Measurements from ENCODE around the gene C3orf20. TPM values are rescaled to one million over a fixed set of nuclear protein-coding genes. Genes with fewer than 3 reads are reported as not detected.

The C3orf20 gene
- total and polyA plus RNA-seq, 2 of the 13 experiments (the other 11 are each of a cell fraction or from before 2014, with no cell fraction given): 0.03 to 0.04 TPM

DNA sequence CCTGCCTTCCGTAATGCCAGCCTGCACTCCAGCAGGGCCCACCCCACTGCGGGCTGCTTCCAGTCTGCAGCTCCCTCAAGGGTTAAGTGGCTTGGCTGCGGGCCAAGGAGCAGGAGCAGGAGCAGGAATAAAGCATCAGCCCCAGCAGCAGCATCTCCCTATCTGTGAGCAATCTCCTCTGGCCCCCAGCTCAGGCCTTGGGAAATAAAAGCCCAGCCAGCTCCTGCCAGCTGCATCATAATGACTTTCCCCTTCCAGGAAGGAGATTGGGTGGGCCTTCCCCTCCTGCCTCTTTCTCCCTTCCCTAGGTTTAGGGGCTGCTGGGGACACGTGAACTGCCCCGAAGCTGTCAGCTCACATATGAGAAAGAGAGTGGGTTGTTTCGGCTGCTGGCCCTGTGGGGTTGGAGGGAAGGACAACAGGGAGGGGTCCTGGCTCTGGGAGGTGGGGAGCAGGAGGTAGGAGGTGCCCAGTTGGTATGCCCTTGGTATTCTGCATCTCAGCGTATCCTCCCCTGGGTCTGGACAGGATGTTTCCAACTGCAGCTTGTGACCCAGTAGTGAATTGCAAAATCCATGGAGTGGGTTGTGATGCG is 109.2 kb downstream of the C3orf20 start:
- H2AFZ ChIP-seq (ENCODE audit: low read length): no peak overlapping the region
- DNase-seq (ENCODE audit: low spot score) (no peak), FAIRE-seq (no peak), ATAC-seq (peak; percentile 14; the same call in 1 of the 3 replicates)
- H3K27ac ChIP-seq (ENCODE audit: extremely low read length, insufficient read depth, low read length): no peak overlapping the region
- H3K27me3 ChIP-seq (ENCODE audit: control insufficient read depth in 1 of 2, insufficient read depth in 2 of 2, low read length in 2 of 2): no peaks in the 10 kb centered on the region
- H4K20me1 ChIP-seq (ENCODE audit: insufficient read depth, low read length): no peaks in the 10 kb centered on the region
- 34% methylated on average over 6 of the region's 8 CpGs for WGBS (ENCODE audit: low lambda C conversion rate)
- TF ChIP-seq, protein P1, sequence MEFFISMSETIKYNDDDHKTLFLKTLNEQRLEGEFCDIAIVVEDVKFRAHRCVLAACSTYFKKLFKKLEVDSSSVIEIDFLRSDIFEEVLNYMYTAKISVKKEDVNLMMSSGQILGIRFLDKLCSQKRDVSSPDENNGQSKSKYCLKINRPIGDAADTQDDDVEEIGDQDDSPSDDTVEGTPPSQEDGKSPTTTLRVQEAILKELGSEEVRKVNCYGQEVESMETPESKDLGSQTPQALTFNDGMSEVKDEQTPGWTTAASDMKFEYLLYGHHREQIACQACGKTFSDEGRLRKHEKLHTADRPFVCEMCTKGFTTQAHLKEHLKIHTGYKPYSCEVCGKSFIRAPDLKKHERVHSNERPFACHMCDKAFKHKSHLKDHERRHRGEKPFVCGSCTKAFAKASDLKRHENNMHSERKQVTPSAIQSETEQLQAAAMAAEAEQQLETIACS (CRISPR knock-in tag; IDR thresholded peaks at IDR 0.05): no peak
- TF ChIP-seq MTA1 (CRISPR knock-in tag; IDR thresholded peaks at IDR 0.05; ENCODE audit: borderline replicate concordance) (0 out of 2 replicates have a peak, but pooled peaks have one; percentile 59), ZNF652 (CRISPR knock-in tag; IDR thresholded peaks at IDR 0.05; ENCODE audit: borderline replicate concordance, low read depth) (peak; percentile 90), KMT2A (CRISPR knock-in tag; IDR thresholded peaks at IDR 0.05) (no peak), ZNF430 (CRISPR knock-in tag; IDR thresholded peaks at IDR 0.05) (0 out of 2 replicates have a peak, but pooled peaks have one; percentile 38), PAX8 (CRISPR knock-in tag; IDR thresholded peaks at IDR 0.05; ENCODE audit: borderline replicate concordance) (0 out of 2 replicates have a peak, but pooled peaks have one; percentile 47)
- TF ChIP-seq, protein P2, sequence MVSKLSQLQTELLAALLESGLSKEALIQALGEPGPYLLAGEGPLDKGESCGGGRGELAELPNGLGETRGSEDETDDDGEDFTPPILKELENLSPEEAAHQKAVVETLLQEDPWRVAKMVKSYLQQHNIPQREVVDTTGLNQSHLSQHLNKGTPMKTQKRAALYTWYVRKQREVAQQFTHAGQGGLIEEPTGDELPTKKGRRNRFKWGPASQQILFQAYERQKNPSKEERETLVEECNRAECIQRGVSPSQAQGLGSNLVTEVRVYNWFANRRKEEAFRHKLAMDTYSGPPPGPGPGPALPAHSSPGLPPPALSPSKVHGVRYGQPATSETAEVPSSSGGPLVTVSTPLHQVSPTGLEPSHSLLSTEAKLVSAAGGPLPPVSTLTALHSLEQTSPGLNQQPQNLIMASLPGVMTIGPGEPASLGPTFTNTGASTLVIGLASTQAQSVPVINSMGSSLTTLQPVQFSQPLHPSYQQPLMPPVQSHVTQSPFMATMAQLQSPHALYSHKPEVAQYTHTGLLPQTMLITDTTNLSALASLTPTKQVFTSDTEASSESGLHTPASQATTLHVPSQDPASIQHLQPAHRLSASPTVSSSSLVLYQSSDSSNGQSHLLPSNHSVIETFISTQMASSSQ (IDR thresholded peaks at IDR 0.05; ENCODE audit: low read depth): no peak
- TF ChIP-seq, protein P2 (CRISPR knock-in tag; IDR thresholded peaks at IDR 0.05; ENCODE audit: borderline replicate concordance): peak; percentile 31; the same call in 1 of the 2 replicates
- peak overlapping the region; percentile 10; the same call in 1 of the 2 replicates for H3K4me2 ChIP-seq (ENCODE audit: low read depth, low read length)
- no peaks in the 10 kb centered on the region for H3K79me2 ChIP-seq (ENCODE audit: insufficient read depth, low read length)
- no peaks in the 10 kb centered on the region for H3K9me3 ChIP-seq (ENCODE audit: low read length)
- CTCF ChIA-PET (ENCODE audit: low intra/inter-chr PET ratio, low total read pairs): no interaction called here
- no peaks in the 10 kb centered on the region for H3K36me3 ChIP-seq (replicated peaks in 1 of 2; ENCODE audit: control insufficient read depth in 1 of 2, insufficient read depth in 2 of 2, low read length in 2 of 2)
- intact Hi-C loops (cut with micrococcal nuclease; ENCODE audit: unreplicated experiment) (loop anchor here (5.0 kb wide), 1 partner anchor 277 kb away; no protein-coding TSS in a partner anchor), in situ Hi-C loops (cut with HindIII; ENCODE audit: extremely low pct_ligation_motif_present, low pct_unique_long_range_greater_than_20kb) (loop anchor here (5.0 kb wide), 1 partner anchor 112 kb away; no protein-coding TSS in a partner anchor)
- no peak overlapping the region for H3K9ac ChIP-seq (ENCODE audit: insufficient read depth, low read depth, low read length)
- POLR2A ChIA-PET: no interaction called here
- BruUV-seq (replicated peaks): no TSS peak
- H3K4me3 ChIP-seq (replicated peaks in 1 of 3; ENCODE audit: insufficient read depth in 1 of 3, low read depth in 2 of 3, low read length in 3 of 3): no peak overlapping the region
- peaks cover 53% of the 10 kb centered on the region for H3K4me1 ChIP-seq (ENCODE audit: insufficient read depth, low read length)

All from HepG2 (cell line).